ENCODE results near the gene PIR.

The PIR gene

GRCh38 chrX:15483891-15484290, 9.2 kb downstream of the PIR start:
- DNase-seq (ENCODE audit: low read depth), result no peak

GRCh38 chrX:15475486-15475885, 17.6 kb downstream of the PIR start:
- no peak for DNase-seq (ENCODE audit: low read depth)

- DNase-seq (ENCODE audit: low read depth), result no peak
These were observed 18.1 kb downstream of the PIR start for GRCh38 chrX:15475021-15475420.

GRCh38 chrX:15474028-15474427, 19.1 kb downstream of the PIR start:
- DNase-seq (ENCODE audit: low read depth), result no peak

GRCh38 chrX:15472531-15472930, 20.6 kb downstream of the PIR start:
- DNase-seq (ENCODE audit: low read depth), result no peak

GRCh38 chrX:15471028-15471427, 22.1 kb downstream of the PIR start:
- DNase-seq (ENCODE audit: low read depth), result peak; percentile 66

GRCh38 chrX:15469613-15470012, 23.5 kb downstream of the PIR start:
- no peak for DNase-seq (ENCODE audit: low read depth)

GRCh38 chrX:15468036-15468435, 25.1 kb downstream of the PIR start:
- DNase-seq (ENCODE audit: low read depth), result peak; percentile 57

- peak; percentile 47 for DNase-seq (ENCODE audit: low read depth)
These were observed 27.1 kb downstream of the PIR start for GRCh38 chrX:15465896-15466651.

GRCh38 chrX:15465347-15465746, 27.8 kb downstream of the PIR start:
- peak; percentile 9 for DNase-seq (ENCODE audit: low read depth)

GRCh38 chrX:15464704-15465103, 28.4 kb downstream of the PIR start:
- DNase-seq (ENCODE audit: low read depth), result no peak

- DNase-seq (ENCODE audit: low read depth), result no peak
These were observed 41.2 kb downstream of the PIR start for GRCh38 chrX:15451913-15452312.

- peak; percentile 28 for DNase-seq (ENCODE audit: low read depth)
These were observed 45.0 kb downstream of the PIR start for GRCh38 chrX:15448010-15448639.

GRCh38 chrX:15441464-15441863, 51.7 kb downstream of the PIR start:
- DNase-seq (ENCODE audit: low read depth), result no peak

- no peak for DNase-seq (ENCODE audit: low read depth)
These were observed 54.8 kb downstream of the PIR start for GRCh38 chrX:15438332-15438731.

GRCh38 chrX:15437724-15438123, 55.4 kb downstream of the PIR start:
- peak; percentile 5 for DNase-seq (ENCODE audit: low read depth)

- no peak for DNase-seq (ENCODE audit: low read depth)
These were observed 57.1 kb downstream of the PIR start for GRCh38 chrX:15435836-15436619.

GRCh38 chrX:15434205-15434604, 58.9 kb downstream of the PIR start:
- no peak for DNase-seq (ENCODE audit: low read depth)

GRCh38 chrX:15430584-15430983, 62.5 kb downstream of the PIR start:
- DNase-seq (ENCODE audit: low read depth), result no peak

GRCh38 chrX:15430076-15430475, 63.1 kb downstream of the PIR start:
- no peak for DNase-seq (ENCODE audit: low read depth)

GRCh38 chrX:15425024-15425423, 68.1 kb downstream of the PIR start:
- DNase-seq (ENCODE audit: low read depth), result no peak

GRCh38 chrX:15418707-15419181, 74.4 kb downstream of the PIR start:
- no peak for DNase-seq (ENCODE audit: low read depth)

All from iris pigment epithelial cell (primary cell).